CD8-positive, alpha-beta memory T cell (primary cell): Measurements from ENCODE around the gene CARD11. TPM values are rescaled to one million over a fixed set of nuclear protein-coding genes. Genes with fewer than 3 reads are reported as not detected.
A peak's percentile ranks its signal among the peaks of the same experiment; 100 is the strongest.

Experiments used
- CTCF ChIA-PET: fragments of 350-600 bp; sonication (Branson Sonifier 250); formaldehyde crosslinking; loops from one replicate; lab custom pipeline; 2021; ENCODE audit warnings: antibody characterized with exemption; lab: Charles Lee
- POLR2A ChIA-PET: fragments of 350-600 bp; sonication (Branson Sonifier 250); formaldehyde crosslinking; loops from one replicate; lab custom pipeline; 2021; ENCODE audit warnings: antibody characterized with exemption; lab: Charles Lee
- DNase-seq, 5 donors: peaks; one replicate each; pipeline versions ENCODE4 v3.0.0 to v3.0.0-alpha.2; 2020 to 2022; ENCODE audit warnings: mixed read lengths in 1 of 5
- H3K27ac ChIP-seq: one replicate; pipeline ENCODE4 v1.7.0; 2013; ENCODE audit warnings: low read depth, mild to moderate bottlenecking, low read length, moderate library complexity
- H3K27me3 ChIP-seq: 2 replicates; pipeline ENCODE4 v1.7.0; 2013; ENCODE audit warnings: low read length, mild to moderate bottlenecking; ENCODE audit not compliant: insufficient read depth, poor library complexity, severe bottlenecking
- H3K36me3 ChIP-seq: 2 replicates; pipeline ENCODE4 v1.7.0; 2013; ENCODE audit warnings: mild to moderate bottlenecking, low read length, moderate library complexity; ENCODE audit not compliant: insufficient read depth
- H3K4me1 ChIP-seq: 2 replicates; pipeline ENCODE4 v1.7.0; 2013; ENCODE audit warnings: mild to moderate bottlenecking, low read length, moderate library complexity; ENCODE audit not compliant: insufficient read depth
- H3K4me3 ChIP-seq: 2 replicates; pipeline ENCODE4 v1.7.0; 2013; ENCODE audit warnings: mild to moderate bottlenecking, low read length
- H3K9me3 ChIP-seq: 2 replicates; pipeline ENCODE4 v1.7.0; 2013; ENCODE audit warnings: mild to moderate bottlenecking, low read length
- H3K27ac Mint-ChIP-seq, 8 donors: one replicate each; pipeline ENCODE4 v1.8.0; 2020 to 2021; ENCODE audit warnings: mixed read lengths in 8 of 8, mild to moderate bottlenecking in 6 of 8, inconsistent platforms in 3 of 8, moderate library complexity in 3 of 8
- H3K27me3 Mint-ChIP-seq, 2 donors: one replicate each; pipeline ENCODE4 v1.8.0; 2020 to 2021; ENCODE audit warnings: mixed read lengths in 2 of 2, mild to moderate bottlenecking in 1 of 2, moderate library complexity in 1 of 2
- H3K36me3 Mint-ChIP-seq, 3 donors: one replicate each; pipeline ENCODE4 v1.8.0; 2020 to 2021; ENCODE audit warnings: mixed read lengths in 3 of 3, inconsistent platforms in 1 of 3, mild to moderate bottlenecking in 1 of 3
- H3K4me1 Mint-ChIP-seq, 3 donors: one replicate each; pipeline ENCODE4 v1.8.0; 2020 to 2021; ENCODE audit warnings: mixed read lengths in 3 of 3, inconsistent platforms in 1 of 3, mild to moderate bottlenecking in 1 of 3
- H3K4me3 Mint-ChIP-seq, 7 donors: one replicate each; pipeline ENCODE4 v1.8.0; 2020 to 2021; ENCODE audit warnings: mixed read lengths in 7 of 7, mild to moderate bottlenecking in 6 of 7, moderate library complexity in 4 of 7, inconsistent platforms in 2 of 7
- H3K9me3 Mint-ChIP-seq, 5 donors: one replicate each; pipeline ENCODE4 v1.8.0; 2020 to 2022; ENCODE audit warnings: mixed read lengths in 5 of 5, mild to moderate bottlenecking in 3 of 5, moderate library complexity in 2 of 5, inconsistent platforms in 1 of 5
- polyA plus RNA-seq: library from polyadenylated mRNA; unstranded; fragments of 300-500 nt; fragmentation: Illumina TruSeq; gene quantifications from one replicate; pipeline ENCODE4 v1.2.3, GENCODE V29; 2021
- total RNA-seq, 2 experiments: library from RNA; stranded (reverse); gene quantifications; one replicate each; pipeline ENCODE4 v1.2.3, GENCODE V29; 2021

CARD11 gene
- total and polyA plus RNA-seq, 3 experiments from 2014 or later = 40.9 to 72.1 (median 68.4) TPM

- peaks cover 29% of the 10 kb centered on the region for H3K36me3 ChIP-seq
- CTCF ChIA-PET = no interaction called here
Observed at GRCh38 chr7:2909471-2910039, 134.1 kb downstream of the CARD11 start.

GRCh38 chr7:2909043-2909442 lies 134.6 kb downstream of the CARD11 start:
- ChIA-PET CTCF (interaction anchor here (0.8 to 1.1 kb wide), 2 partner anchors 15 to 43 kb away, joined by 3 read pairs; no protein-coding TSS in a partner anchor), POLR2A (no interaction called here)
- DNase-seq = no peak
- peaks cover 29% of the 10 kb centered on the region for H3K36me3 ChIP-seq
- H3K4me1 ChIP-seq = no peaks in the 10 kb centered on the region
- peaks cover 29 to 78% (median 31%) of the 10 kb centered on the region in 3 donors for H3K36me3 Mint-ChIP-seq
- no peaks in the 10 kb centered on the region for H3K9me3 ChIP-seq
- H3K27me3 Mint-ChIP-seq = no peaks in the 10 kb centered on the region
- H3K4me1 Mint-ChIP-seq = peaks cover 2% of the 10 kb centered on the region in 3 donors
- no peak overlapping the region for H3K4me3 ChIP-seq
- no peak overlapping the region for H3K27ac ChIP-seq
- no peak overlapping the region for H3K4me3 Mint-ChIP-seq
- no peaks in the 10 kb centered on the region for H3K9me3 Mint-ChIP-seq
- no peaks in the 10 kb centered on the region for H3K27me3 ChIP-seq
- peak overlapping the region in 1 of 8 donors; percentile 56 for H3K27ac Mint-ChIP-seq

More at GRCh38 chr7:2909471-2910039, 134.1 kb downstream of the CARD11 start:
- H3K4me1 ChIP-seq = no peaks in the 10 kb centered on the region
- H3K4me3 ChIP-seq = no peak overlapping the region
- DNase-seq = no peak
- no peak overlapping the region for H3K27ac ChIP-seq
- no peaks in the 10 kb centered on the region for H3K9me3 ChIP-seq
- POLR2A ChIA-PET = no interaction called here
- H3K27me3 ChIP-seq = no peaks in the 10 kb centered on the region
- Mint-ChIP-seq H3K4me1 (no peaks in the 10 kb centered on the region), H3K9me3 (no peaks in the 10 kb centered on the region), H3K27me3 (no peaks in the 10 kb centered on the region), H3K36me3 (peaks cover 28 to 81% (median 31%) of the 10 kb centered on the region in 3 donors), H3K4me3 (no peak overlapping the region), H3K27ac (no peak overlapping the region)

- no peaks in the 10 kb centered on the region for H3K9me3 ChIP-seq
- ChIA-PET CTCF (interaction anchor here (0.8 to 1.1 kb wide), 2 partner anchors 14 to 42 kb away, joined by 3 read pairs; no protein-coding TSS in a partner anchor), POLR2A (interaction anchor here (0.5 kb wide), 1 partner anchor 243 kb away, joined by 5 read pairs; no protein-coding TSS in a partner anchor)
- no peak for DNase-seq
- no peaks in the 10 kb centered on the region for H3K27me3 Mint-ChIP-seq
- no peak overlapping the region for H3K27ac ChIP-seq
- H3K27me3 ChIP-seq = no peaks in the 10 kb centered on the region
- H3K4me3 ChIP-seq = no peak overlapping the region
- H3K4me1 Mint-ChIP-seq = peaks cover 7 to 11% (median 9%) of the 10 kb centered on the region in 3 donors
- H3K27ac Mint-ChIP-seq = peak overlapping the region in 3 of 8 donors; percentile 58 to 90 (median 63)
- H3K36me3 Mint-ChIP-seq = peaks cover 29 to 73% (median 31%) of the 10 kb centered on the region in 3 donors
- H3K9me3 Mint-ChIP-seq = no peaks in the 10 kb centered on the region
- peaks cover 4% of the 10 kb centered on the region for H3K4me1 ChIP-seq
- H3K36me3 ChIP-seq = peaks cover 29% of the 10 kb centered on the region
- H3K4me3 Mint-ChIP-seq = no peak overlapping the region
Observed at GRCh38 chr7:2908103-2908683, 135.5 kb downstream of the CARD11 start.

GRCh38 chr7:2906197-2906931 lies 137.3 kb downstream of the CARD11 start:
- H3K4me3 ChIP-seq = no peak overlapping the region
- Mint-ChIP-seq H3K9me3 (no peaks in the 10 kb centered on the region), H3K27ac (peak overlapping the region in 4 of 8 donors; percentile 26 to 93 (median 52)), H3K4me1 (peaks cover 20 to 27% (median 21%) of the 10 kb centered on the region in 3 donors), H3K27me3 (no peaks in the 10 kb centered on the region), H3K36me3 (peaks cover 24 to 60% (median 24%) of the 10 kb centered on the region in 3 donors), H3K4me3 (no peak overlapping the region)
- H3K27ac ChIP-seq = no peak overlapping the region
- H3K4me1 ChIP-seq = peaks cover 18% of the 10 kb centered on the region
- POLR2A ChIA-PET = no interaction called here
- peaks cover 25% of the 10 kb centered on the region for H3K36me3 ChIP-seq
- no peak for DNase-seq
- H3K27me3 ChIP-seq = no peaks in the 10 kb centered on the region
- no peaks in the 10 kb centered on the region for H3K9me3 ChIP-seq
- CTCF ChIA-PET = no interaction called here

- CTCF ChIA-PET = interaction anchor here (0.8 kb wide), 1 partner anchor 19 kb away, joined by 3 read pairs; no protein-coding TSS in a partner anchor
- Histone ChIP-seq H3K27ac (no peak overlapping the region), H3K9me3 (no peaks in the 10 kb centered on the region), H3K4me1 (peaks cover 18% of the 10 kb centered on the region), H3K36me3 (peaks cover 18% of the 10 kb centered on the region), H3K27me3 (no peaks in the 10 kb centered on the region), H3K4me3 (no peak overlapping the region)
- Mint-ChIP-seq H3K27me3 (no peaks in the 10 kb centered on the region), H3K36me3 (peaks cover 22 to 55% (median 23%) of the 10 kb centered on the region in 3 donors), H3K4me3 (no peak overlapping the region), H3K27ac (peak overlapping the region in 4 of 8 donors; percentile 11 to 93 (median 50)), H3K4me1 (peaks cover 20 to 31% (median 23%) of the 10 kb centered on the region in 3 donors), H3K9me3 (no peaks in the 10 kb centered on the region)
- POLR2A ChIA-PET = no interaction called here
- DNase-seq = no peak
Observed at GRCh38 chr7:2905500-2905899, 138.2 kb downstream of the CARD11 start.

- POLR2A ChIA-PET = no interaction called here
- Histone ChIP-seq H3K36me3 (peaks cover 16% of the 10 kb centered on the region), H3K4me3 (no peak overlapping the region), H3K27ac (no peak overlapping the region), H3K27me3 (no peaks in the 10 kb centered on the region), H3K9me3 (no peaks in the 10 kb centered on the region), H3K4me1 (peaks cover 18% of the 10 kb centered on the region)
- H3K27me3 Mint-ChIP-seq = no peaks in the 10 kb centered on the region
- CTCF ChIA-PET = interaction anchor here (0.8 to 1.1 kb wide), 2 partner anchors 14 to 18 kb away, joined by 3 read pairs; no protein-coding TSS in a partner anchor
- H3K36me3 Mint-ChIP-seq = peaks cover 22 to 50% (median 23%) of the 10 kb centered on the region in 3 donors
- no peaks in the 10 kb centered on the region for H3K9me3 Mint-ChIP-seq
- H3K4me1 Mint-ChIP-seq = peaks cover 20 to 33% (median 23%) of the 10 kb centered on the region in 3 donors
- peak overlapping the region in 6 of 8 donors; percentile 47 to 93 (median 74) for H3K27ac Mint-ChIP-seq
- no peak overlapping the region for H3K4me3 Mint-ChIP-seq
- DNase-seq = no peak
Observed at GRCh38 chr7:2905027-2905426, 138.6 kb downstream of the CARD11 start.

GRCh38 chr7:2904202-2904601 lies 139.5 kb downstream of the CARD11 start:
- peaks cover 22 to 45% (median 23%) of the 10 kb centered on the region in 3 donors for H3K36me3 Mint-ChIP-seq
- no peak for DNase-seq
- no peak overlapping the region for H3K27ac ChIP-seq
- H3K9me3 Mint-ChIP-seq = no peaks in the 10 kb centered on the region
- no peak overlapping the region for H3K4me3 ChIP-seq
- H3K9me3 ChIP-seq = no peaks in the 10 kb centered on the region
- ChIA-PET POLR2A (no interaction called here), CTCF (interaction anchor here (1.1 to 1.5 kb wide), 2 partner anchors 10 to 15 kb away, joined by 3 read pairs; no protein-coding TSS in a partner anchor)
- no peak overlapping the region for H3K4me3 Mint-ChIP-seq
- H3K27ac Mint-ChIP-seq = peak overlapping the region; percentile 26 to 93 (median 82)
- H3K4me1 Mint-ChIP-seq = peaks cover 20 to 33% (median 23%) of the 10 kb centered on the region in 3 donors
- H3K36me3 ChIP-seq = peaks cover 12% of the 10 kb centered on the region
- H3K27me3 ChIP-seq = no peaks in the 10 kb centered on the region
- peaks cover 18% of the 10 kb centered on the region for H3K4me1 ChIP-seq
- no peaks in the 10 kb centered on the region for H3K27me3 Mint-ChIP-seq
